Right hindlimb (tissue), 1 donor: ENCODE data around the gene MACROD2.

ENCODE experiments used
- DNase-seq: peaks from one replicate; pipeline ENCODE4 v3.0.0-alpha.2; 2018

Gene MACROD2

GRCh38 chr20:14723614-14724013 lies 728.3 kb downstream of the MACROD2 start:
- no peak for DNase-seq

DNA sequence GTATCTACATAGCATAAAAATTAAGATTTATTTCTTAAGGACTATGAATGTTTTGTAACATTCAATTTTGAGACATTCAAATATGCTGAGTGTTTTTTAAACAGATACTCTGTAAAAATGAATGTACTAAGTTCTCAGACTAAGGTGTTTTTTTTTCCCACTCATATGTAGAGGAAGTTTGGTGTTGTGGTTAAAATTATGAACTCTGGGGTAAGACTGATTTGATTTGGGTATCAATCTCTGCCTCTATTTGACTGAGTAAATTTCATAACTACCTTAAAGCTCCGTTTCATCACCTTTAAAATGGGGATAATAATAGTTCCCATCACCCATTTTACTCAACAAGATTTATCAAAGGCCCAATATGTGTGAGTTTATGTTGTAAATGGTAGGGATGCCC lies 728.7 kb downstream of the MACROD2 start:
- DNase-seq, result no peak

DNA sequence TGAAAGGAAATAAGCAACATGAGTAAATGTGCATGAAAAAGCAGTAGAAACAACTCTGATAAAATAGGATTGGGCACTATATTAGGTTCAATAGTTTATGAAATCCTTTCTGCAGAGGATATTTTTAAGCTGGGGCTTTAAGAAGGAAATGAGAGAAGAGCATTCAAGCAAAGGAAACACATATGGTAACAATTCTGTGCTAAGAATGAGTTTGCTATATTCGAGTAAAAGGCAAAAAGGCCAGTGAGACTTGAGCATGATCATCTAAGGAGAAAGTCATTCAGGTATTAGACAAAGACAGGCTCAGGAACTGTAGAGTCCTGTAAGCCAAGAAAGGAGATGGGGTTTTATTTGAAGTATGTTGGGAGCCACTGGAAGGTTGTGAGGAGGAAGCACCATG lies 729.2 kb downstream of the MACROD2 start:
- no peak for DNase-seq

DNA sequence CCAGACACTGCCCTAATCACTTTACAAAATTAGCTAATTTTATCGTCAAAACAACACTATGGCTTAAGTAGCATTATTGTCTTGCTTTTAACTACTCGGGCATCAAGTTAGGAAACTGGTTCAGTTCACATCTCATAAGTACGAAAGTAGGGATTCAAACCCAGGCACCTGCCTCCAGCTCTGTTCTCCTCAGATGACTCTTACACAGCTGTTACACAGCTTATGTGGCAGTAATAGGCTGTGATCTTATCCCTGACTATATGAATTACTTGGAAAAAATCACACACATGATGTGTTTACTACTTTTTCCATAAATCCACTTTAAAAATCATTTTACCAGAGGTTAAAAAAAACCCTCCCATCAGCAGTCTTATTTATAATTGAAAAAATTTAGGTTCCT lies 731.3 kb downstream of the MACROD2 start:
- DNase-seq, result no peak

- no peak for DNase-seq
These were observed 732.3 kb downstream of the MACROD2 start for GRCh38 chr20:14727485-14728150.

GRCh38 chr20:14729390-14729789 lies 734.1 kb downstream of the MACROD2 start:
- DNase-seq, result no peak

GRCh38 chr20:14732343-14732742 lies 737.0 kb downstream of the MACROD2 start:
- DNase-seq, result no peak

DNA sequence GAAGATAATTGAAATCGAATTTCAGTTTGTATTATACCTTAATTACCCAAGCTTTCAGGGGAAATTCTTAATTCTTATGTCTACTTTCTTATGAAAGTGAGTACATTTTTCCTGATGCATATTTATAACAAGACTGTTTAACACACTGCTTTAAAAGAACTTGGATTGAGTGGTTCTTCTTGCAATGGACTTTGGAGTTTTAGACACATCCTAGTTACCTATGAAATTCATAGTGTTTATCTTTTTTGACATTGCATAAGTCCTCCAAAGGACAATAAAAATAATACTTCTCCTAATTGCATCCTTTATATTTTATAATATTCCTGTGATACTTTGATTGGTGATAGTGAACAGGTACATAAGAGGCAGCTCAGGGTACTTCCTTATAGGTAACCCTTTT lies 737.7 kb downstream of the MACROD2 start:
- no peak for DNase-seq

DNA sequence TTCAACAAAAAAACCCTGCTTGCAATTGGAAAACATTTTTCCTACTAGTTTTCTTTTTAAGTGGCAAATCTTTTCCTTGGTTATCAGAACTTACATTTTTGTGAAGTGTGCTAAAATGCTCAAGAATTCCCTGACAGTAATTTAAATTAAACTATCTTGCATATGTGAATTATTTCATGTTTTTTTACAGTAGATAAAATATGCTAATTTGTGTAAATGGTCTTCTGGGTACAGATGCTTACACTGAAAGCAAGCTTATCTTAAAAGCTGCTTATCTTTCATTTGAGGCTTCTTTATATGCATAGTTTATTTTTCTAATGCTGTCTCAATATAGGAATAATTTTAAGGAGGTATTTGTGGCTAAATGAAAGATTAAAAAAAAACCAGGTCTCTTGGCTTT lies 745.1 kb downstream of the MACROD2 start:
- DNase-seq, result no peak

GRCh38 chr20:14741616-14742015 lies 746.3 kb downstream of the MACROD2 start:
- no peak for DNase-seq

- DNase-seq, result no peak
These were observed 749.4 kb downstream of the MACROD2 start for GRCh38 chr20:14744723-14745122.

- DNase-seq, result no peak
These were observed 750.5 kb downstream of the MACROD2 start for GRCh38 chr20:14745830-14746229.

DNA sequence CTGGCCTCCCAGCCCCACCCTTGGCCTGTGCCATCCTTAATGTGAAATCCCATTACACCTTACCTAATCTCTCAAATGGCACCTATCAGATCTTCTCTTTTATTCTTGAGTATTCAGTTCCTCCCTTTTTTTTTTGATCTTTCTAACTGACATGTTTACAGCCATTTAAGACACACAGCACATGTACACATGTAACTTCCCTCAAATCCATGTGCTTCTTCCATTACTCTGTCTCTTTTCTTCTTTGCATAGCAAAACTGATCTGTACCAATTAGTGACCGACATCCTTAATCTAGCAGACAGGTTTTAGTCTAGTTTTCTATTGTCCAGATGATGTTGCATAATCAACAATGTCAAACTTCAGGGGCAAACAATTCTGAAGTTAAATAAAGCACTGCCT lies 755.9 kb downstream of the MACROD2 start:
- no peak for DNase-seq

DNA sequence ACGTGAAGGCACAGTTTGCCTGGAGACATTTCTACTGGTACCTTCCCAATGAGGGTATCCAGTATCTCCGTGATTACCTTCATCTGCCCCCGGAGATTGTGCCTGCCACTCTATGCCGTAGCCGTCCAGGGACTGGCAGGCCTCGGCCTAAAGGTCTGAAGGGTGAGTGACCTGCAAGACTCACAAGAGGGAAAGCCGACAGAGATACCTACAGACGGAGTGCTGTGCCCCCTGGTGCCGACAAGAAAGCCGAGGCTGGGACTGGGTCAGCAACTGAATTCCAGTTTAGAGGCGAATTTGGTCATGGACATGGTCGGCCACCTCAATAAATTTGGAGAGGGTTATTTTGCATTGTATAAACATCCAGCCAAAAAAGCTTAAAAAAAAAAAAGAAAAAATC lies 762.4 kb downstream of the MACROD2 start:
- no peak for DNase-seq

DNA sequence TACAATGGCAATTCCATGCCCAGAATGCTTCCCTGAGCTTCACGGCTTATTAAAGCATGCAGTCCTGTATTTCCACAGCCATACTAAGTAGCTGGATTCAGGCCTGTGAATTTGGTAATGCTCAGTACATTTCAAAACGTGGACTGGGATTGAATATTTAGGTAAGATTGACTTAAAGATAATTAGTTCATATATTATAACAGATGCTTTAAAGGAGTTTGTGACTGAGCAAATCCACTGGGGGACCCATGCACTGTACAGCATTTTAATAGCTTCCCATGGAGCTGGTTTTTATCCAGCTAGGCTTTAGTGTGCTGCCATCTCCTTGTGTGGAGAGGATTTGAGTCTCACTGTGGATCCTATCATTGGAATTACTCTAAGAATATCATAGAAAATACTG lies 763.0 kb downstream of the MACROD2 start:
- no peak for DNase-seq

DNA sequence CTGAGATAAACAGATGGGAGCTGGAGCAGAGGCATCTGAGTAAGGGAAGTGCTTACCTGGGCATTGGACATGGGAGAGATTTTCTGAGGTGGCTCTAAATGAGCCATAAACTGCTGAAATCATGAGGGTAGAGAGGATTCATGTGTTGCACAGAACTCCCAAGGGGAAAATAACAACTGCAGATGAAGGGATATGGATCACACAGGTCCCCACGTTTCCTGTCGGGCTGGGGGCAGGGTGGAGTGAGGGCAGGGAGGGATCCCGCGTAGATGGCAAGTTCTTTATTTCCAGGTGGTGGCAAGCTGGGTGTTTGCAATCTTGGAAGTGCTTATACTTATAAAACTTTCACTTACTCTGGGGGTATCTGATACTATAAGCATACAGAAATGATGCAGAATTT lies 764.7 kb downstream of the MACROD2 start:
- DNase-seq, result no peak

GRCh38 chr20:14761903-14762302 lies 766.6 kb downstream of the MACROD2 start:
- DNase-seq, result no peak

DNA sequence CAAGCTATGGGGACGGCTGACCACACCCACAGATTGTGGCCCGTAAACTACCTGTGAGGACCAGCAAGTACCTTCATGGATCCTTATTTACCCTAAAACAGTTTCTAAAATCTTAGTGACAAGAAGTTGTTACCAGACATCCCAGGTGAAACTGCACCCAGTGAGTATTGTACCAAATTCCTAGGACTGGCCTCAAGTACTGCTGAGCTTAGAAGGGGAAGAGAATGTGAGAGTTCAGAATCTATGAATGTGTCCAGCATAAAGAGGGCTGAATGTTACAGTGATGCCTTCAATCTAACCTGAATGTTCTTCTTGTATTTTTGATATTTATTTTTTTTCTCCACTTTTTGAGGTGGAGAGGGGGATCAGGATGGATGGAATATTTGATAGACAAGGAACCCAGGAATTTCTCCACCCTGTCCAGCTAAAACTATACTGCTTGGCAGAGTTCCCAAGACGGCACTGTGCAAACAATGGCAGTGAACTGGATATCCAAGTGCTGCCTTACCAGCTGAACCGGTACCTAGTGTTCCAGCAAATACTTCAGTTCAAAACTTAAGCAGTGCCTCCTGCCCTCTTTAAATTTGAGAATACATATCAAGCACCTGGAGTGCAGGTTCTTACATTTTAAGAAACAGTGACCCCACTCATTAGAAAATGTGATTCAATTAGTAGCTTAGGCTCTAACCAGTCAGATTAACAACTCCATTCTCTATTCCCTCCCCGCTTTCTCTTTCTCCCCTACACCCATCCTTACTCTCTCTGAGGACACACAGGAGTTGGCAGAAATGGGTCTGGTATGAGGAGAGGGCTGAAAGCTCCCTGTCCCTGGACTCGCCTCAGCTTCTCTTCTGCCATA lies 769.4 kb downstream of the MACROD2 start:
- no peak for DNase-seq

DNA sequence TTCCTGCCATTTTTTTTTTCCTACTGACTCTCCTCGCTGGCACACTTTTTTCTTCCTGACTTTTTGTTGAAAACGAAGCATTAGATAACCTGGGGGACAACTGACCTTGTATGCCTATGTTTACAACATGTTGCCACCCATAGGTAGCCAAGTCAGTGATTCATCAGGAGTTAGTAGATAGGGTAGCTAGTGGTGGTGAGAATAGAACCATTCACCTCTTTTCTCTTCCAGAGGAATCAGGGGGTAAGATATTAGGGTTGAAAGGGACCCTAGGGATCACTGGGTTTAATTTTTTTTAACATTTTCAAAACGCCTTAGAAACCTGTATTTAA lies 770.0 kb downstream of the MACROD2 start:
- DNase-seq, result no peak

DNA sequence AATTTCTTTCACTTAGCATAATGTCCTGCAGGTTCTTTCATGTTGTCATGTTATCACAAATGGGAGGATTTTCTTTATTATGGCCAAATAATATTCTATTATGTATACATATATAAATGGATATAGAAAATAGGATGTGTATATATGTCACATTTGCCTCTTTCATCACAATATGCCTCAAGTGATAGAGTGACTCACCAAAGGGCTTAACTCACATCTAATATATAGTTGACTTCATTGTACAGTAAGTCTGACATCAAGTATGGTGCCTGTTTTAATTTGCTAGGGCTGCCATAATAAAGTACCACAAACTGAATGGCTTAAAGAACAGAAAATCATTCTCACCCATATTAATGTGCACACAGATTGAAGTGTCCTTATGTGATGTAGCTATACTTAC lies 778.2 kb downstream of the MACROD2 start:
- no peak for DNase-seq

GRCh38 chr20:14775778-14776177 lies 780.5 kb downstream of the MACROD2 start:
- DNase-seq, result no peak

- DNase-seq, result no peak
These were observed 782.3 kb downstream of the MACROD2 start for GRCh38 chr20:14777591-14777990.

GRCh38 chr20:14778096-14778495 lies 782.8 kb downstream of the MACROD2 start:
- no peak for DNase-seq

- no peak for DNase-seq
These were observed 783.6 kb downstream of the MACROD2 start for GRCh38 chr20:14778875-14779274.

DNA sequence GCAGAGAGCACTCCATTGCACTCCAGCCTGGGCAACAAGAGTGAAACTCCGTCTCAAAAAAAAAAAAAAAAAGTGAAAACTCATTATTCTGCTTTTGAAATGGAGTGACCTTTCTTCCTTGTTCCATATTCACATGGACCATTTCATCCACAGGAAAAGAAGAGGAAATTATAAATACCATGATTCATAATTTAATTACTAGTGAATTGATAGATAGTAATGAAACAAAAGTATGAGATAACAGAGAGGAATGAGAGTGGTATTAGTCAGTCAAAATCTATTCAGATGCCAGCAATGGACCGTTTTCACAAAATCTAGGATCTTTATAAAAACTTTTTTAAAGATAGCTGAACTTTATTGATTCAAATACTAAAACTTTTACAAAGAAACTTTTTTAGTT lies 785.2 kb downstream of the MACROD2 start:
- no peak for DNase-seq
